ELR (cell line): ENCODE measurements around the gene MMP2.

ENCODE experiments used
- DNase-seq: peaks from one replicate; pipeline ENCODE4 v3.0.0-alpha.2; 2015; ENCODE audit warnings: low read depth

The MMP2 gene

GRCh38 chr16:55469821-55470532 lies 9.0 kb upstream of the MMP2 start:
- no peak for DNase-seq

- DNase-seq = peak; percentile 36
These were observed 8.2 kb upstream of the MMP2 start for GRCh38 chr16:55470533-55471371.

- peak; percentile 95 for DNase-seq
These were observed 7.4 kb upstream of the MMP2 start for GRCh38 chr16:55471448-55472097.

DNA sequence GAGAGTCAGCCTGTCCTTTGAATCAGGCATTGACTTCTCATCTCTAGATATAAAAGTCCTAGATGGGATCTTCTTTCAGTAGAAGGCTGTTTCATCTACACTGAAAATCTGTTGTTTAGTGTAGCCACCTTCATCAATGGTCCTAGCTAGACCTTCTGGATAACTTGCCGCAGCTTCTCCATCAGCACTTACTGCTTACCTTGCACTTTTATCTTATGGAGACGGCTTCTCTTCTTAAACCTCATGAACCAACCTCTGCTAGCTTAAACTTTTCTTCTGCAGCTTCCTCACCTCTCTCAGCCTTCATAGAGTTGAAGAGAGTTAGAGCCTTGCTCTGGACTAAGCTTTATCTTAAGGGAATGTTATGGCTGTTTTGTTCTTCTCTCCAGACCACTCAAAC lies 5.4 kb upstream of the MMP2 start:
- DNase-seq = no peak

DNA sequence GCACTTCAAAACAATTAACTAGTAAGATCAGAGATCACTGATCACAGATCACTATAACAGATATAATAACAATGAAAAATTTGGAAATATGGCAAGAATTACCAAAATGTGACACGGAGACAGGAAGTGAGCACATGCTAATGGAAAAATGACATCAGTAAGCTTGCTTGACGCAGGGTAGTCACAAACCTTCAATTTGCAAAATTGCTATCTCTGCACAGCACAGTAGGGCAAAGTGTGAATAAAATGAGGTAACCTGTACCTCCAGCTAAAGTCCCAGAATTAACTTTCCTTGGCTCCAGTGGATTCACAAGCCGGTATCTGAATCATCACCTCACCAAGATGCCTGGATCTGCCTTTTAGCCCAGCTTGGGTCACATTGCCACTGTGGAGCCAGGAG lies 4.2 kb upstream of the MMP2 start:
- no peak for DNase-seq

DNA sequence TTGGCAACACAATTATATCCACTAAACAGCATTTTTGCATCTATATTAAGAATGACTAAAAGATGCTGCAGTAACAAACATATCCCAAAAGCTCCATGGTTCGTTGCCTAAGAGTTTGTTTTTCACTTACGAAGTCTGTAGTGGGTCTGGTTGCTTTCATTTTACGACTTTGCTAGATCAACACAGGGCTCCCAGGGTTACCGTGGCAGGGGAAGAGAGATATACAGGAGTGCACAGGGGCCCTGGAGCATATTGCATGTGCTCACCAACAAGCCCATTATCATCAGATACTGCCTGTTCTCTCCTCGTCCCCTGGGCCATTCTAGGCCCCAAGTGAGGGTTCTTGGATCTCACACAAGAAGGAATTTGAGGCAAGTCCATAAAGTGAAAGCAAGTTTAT lies 3.1 kb upstream of the MMP2 start:
- no peak for DNase-seq

GRCh38 chr16:55476625-55477533 lies 2.1 kb upstream of the MMP2 start:
- no peak for DNase-seq

DNA sequence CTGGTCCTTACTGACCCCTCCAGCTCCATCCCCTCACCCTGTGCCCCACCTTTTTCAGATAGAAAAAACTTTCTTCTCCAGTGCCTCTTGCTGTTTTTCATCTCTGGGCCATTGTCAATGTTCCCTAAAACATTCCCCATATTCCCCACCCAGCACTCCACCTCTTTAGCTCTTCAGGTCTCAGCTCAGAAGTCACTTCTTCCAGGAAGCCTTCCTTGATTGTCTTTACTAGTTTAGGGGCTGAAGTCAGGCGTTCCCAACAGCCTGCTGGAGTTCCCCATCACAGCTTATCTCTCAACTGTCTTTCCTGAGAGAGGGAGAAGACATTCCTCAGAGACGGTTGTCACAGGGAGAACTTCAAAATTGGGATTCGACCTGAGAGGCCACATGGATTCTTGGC lies 1.3 kb upstream of the MMP2 start:
- no peak for DNase-seq

DNA sequence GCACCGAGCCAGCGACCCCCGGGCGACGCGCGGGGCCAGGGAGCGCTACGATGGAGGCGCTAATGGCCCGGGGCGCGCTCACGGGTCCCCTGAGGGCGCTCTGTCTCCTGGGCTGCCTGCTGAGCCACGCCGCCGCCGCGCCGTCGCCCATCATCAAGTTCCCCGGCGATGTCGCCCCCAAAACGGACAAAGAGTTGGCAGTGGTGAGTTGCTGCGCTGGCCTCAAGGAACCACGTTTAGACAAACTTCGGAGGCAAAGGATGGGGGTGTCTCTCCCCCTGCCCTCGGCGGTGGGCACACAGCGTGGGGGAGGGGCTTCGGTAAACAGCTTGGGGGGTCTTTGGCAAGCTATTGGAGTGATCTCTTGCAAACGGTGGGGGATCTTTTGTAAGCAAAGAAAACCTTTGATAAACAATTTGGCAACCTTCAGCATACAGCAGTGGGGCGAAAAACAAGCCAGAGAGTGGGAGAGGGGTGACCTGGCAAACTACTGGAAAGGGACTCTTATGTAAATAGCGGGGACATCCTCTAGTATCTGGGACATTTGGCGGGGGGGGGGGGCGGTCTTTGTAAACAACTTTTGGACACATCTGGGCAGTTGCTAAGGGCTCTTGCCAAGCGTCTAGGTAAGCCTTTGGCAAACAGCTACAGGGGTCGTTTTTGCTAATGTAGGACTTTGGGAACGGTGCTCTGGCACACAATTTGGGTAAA lies 587 bp downstream of the MMP2 start:
- peak; percentile 35 for DNase-seq

DNA sequence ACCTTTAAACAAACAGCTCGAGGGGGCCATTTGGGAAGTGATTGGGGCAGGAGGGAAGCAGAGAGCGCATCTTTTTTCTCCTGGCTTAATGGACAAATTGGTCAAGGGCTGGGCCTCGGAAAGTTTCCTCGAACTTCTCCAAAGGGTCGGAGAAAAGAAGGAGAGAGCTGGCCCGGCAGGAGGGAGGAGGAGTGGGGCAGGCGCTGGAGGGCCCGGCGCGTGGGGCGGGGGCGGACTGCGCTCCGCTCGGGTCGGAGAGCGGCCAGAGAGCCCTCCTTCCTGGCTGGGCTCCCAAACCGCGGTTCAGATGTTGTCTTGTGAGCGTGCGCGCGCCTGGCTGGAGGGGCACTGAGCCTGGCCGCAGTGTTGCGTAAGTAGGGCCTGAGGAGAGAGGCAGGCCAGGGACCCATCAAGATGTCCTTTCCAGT lies 1.2 kb downstream of the MMP2 start:
- DNase-seq = peak; percentile 85

DNA sequence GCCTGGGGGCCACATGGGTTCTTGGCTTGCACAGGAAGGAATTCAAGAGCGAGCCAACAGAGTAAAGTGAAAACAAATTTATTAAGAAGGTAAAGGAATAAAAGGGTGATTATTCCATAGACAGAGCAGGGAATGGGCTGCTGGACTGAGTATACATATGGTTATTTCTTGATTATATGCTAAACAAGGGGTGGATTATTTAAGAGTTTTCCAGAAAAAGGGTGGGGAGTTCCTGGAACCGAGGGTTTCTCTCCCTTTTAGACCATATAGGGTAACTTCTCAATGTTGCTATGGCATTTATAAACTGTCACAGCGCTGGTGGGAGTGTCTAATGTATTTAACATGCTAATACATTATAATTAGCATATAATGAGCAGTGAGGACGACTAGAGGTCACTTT lies 2.0 kb downstream of the MMP2 start:
- no peak for DNase-seq

- peak; percentile 32 for DNase-seq
These were observed 3.1 kb downstream of the MMP2 start for GRCh38 chr16:55482056-55482455.

DNA sequence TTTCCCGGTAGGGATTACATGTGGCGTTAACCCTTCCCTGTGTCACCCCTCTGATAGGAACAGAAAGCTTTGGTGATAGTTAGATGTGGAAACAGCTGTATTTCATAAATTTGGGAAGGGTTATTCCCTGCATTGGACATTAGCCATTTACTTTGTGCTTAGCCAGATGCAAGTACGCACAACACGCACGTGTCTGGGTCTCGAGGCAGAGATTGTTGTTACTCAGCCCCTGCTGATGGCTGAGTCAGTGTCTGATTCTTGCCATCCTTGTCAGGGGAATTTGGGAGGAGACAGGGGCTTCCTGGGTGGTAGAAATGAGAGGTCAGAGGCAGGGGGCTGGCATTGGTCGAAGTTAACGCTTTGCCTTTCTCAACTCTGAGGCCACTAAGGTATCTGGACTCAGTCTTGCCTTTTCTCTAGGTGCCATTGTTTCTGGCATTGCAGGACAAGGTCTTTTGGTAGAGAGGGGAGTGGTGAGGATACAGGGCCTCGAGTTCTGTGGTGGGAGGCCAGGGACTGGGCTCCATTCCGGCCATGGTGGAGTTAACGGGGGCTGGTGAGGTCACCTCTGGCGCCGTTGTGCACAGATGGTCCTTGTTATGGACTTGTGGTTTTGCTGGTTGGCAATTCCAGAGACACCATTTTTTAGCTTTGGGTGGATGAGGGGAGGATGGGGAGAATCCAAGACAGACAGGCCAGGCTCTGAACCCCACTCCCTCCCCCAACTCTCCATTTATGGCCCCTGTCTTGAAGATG lies 8.2 kb downstream of the MMP2 start:
- peak; percentile 55 for DNase-seq

DNA sequence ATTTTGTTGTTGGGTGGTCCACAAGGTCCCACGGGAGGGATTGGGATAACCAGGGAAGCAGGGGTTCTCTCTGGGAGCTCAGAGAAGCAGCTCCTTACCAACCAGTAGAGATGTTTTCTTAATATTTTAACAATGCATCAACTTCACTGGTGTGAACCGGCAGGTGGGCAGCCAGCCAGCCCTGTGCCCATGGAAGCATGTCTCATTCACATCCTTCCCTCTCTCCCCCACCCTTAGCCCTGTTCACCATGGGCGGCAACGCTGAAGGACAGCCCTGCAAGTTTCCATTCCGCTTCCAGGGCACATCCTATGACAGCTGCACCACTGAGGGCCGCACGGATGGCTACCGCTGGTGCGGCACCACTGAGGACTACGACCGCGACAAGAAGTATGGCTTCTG lies 9.3 kb downstream of the MMP2 start:
- DNase-seq = no peak

DNA sequence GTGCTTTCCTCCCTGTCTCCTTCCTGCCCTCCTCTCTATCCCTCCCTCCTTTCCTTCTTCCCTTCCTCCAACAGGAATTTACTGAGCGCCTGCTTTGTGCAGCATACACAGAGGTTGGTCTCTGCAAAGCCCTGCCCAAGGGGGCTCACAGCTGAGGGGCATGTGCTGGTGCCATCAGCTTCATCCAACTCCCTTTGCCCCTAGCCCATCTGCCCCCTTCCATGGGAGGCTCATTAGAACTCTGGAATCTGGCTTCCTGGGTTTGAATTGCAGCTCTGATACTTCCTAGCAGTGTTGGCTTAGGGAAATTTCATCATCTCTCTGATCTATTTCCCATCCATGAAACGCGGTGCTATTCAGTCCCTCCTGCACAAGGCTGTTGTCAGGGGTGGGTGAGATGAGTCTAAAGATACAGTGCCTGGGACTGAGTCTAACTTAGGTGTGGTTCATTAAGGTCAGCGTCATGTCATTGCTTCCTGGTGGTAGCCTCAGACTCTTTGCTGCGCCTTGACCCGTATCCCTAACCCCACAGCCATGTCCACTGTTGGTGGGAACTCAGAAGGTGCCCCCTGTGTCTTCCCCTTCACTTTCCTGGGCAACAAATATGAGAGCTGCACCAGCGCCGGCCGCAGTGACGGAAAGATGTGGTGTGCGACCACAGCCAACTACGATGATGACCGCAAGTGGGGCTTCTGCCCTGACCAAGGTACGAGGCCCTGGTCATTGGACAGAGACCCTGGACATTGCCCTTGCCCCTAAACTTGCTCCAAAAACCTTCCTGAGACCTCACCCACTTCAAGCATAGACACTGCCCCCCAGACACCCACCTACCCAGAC lies 10.3 kb downstream of the MMP2 start:
- DNase-seq = no peak

- no peak for DNase-seq
These were observed 10.9 kb downstream of the MMP2 start for GRCh38 chr16:55489956-55490265.

DNA sequence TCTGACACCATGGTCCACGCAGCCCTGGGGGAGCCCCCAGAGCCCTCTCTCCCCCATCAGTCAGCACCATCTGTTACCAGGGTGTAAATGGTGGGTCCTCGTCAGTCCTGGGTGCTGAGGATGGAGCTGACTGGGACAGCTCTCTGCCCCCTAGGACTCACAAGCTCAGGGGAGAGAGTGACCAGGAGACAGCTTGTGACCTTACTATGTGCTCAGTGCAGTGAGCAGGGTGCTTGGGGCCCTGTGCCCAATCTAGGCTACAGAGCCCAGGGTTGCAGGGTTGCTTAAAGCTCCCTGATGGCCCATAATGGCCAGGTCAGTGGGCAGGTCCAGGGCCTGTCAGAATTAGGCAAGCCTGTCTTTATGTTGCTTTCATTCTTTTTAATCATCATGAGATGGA lies 11.3 kb downstream of the MMP2 start:
- DNase-seq = no peak

- DNase-seq = no peak
These were observed 12.7 kb downstream of the MMP2 start for GRCh38 chr16:55491691-55492090.

GRCh38 chr16:55492756-55493380 lies 13.9 kb downstream of the MMP2 start:
- no peak for DNase-seq
